Kidney (tissue), 22 donors: ENCODE measurements around the gene MTR. TPM values are rescaled to one million over a fixed set of nuclear protein-coding genes. Genes with fewer than 3 reads are reported as not detected.

ENCODE experiments used
- DNase-seq, 5 donors: peaks; one replicate each; pipeline ENCODE4 v3.0.0-alpha.2; 2013 to 2020
- FAIRE-seq: peaks from 2 replicates; lab custom pipeline; 2012; peaks lifted over from hg19 to GRCh38; lab: Jason Lieb, UNC
- H3K27ac ChIP-seq, 2 donors: one replicate each; pipeline ENCODE4 v1.7.0; 2013; ENCODE audit warnings: low read depth in 2 of 2, low read length in 2 of 2, inconsistent platforms in 1 of 2
- H3K27me3 ChIP-seq: one replicate; pipeline ENCODE4 v1.7.1; 2013; ENCODE audit warnings: low read length, inconsistent platforms; ENCODE audit not compliant: control insufficient read depth, insufficient read depth
- H3K36me3 ChIP-seq, 3 donors: one replicate each; pipeline versions ENCODE4 v1.7.0 to v1.7.1; 2013; ENCODE audit warnings: low read length in 3 of 3, control low read depth in 1 of 3, inconsistent platforms in 1 of 3; ENCODE audit not compliant: insufficient read depth in 3 of 3, control insufficient read depth in 2 of 3
- H3K4me1 ChIP-seq, 3 donors: one replicate each; pipeline versions ENCODE4 v1.7.0 to v1.7.1; 2013; ENCODE audit warnings: low read length in 3 of 3, inconsistent platforms in 1 of 3, low read depth in 1 of 3; ENCODE audit not compliant: control insufficient read depth in 2 of 3, insufficient read depth in 2 of 3
- H3K4me3 ChIP-seq, 3 donors: one replicate each; pipeline versions ENCODE4 v1.7.0 to v1.8.1; 2013; ENCODE audit warnings: low read length in 3 of 3, control low read depth in 1 of 3, inconsistent platforms in 1 of 3
- H3K9ac ChIP-seq, 3 donors: one replicate each; pipeline versions ENCODE4 v1.7.0 to v1.7.1; 2013; ENCODE audit warnings: low read length in 3 of 3, control low read depth in 1 of 3, inconsistent platforms in 1 of 3
- H3K9me3 ChIP-seq, 3 donors: one replicate each; pipeline versions ENCODE4 v1.7.0 to v1.7.1; 2013; ENCODE audit warnings: low read length in 3 of 3, control low read depth in 1 of 3, inconsistent platforms in 1 of 3; ENCODE audit not compliant: control insufficient read depth in 2 of 3, insufficient read depth in 1 of 3
- CTCF ChIP-seq: IDR thresholded peaks from 3 replicates; pipeline ENCODE4 v1.5.1; 2012; ENCODE audit warnings: mild to moderate bottlenecking, moderate library complexity, borderline replicate concordance; ENCODE audit not compliant: insufficient read depth; ENCODE audit errors: extremely low read depth
- intact Hi-C: fragments of 100-400 bp; cut with DNase I; formaldehyde crosslinking; loops from one replicate; pipeline ENCODE4 v1.11.1; 2022
- long read RNA-seq, 10 donors: library from polyadenylated mRNA in 1 of 10; unstranded in 1 of 10; transcript quantifications; one replicate each; pipeline ENCODE4 v2.0.0 and lab custom pipeline, GENCODE V29; 2021 to 2026
- polyA plus RNA-seq: library from polyadenylated mRNA; stranded (reverse); fragments of 350-450 nt; fragmentation: Illumina TruSeq; extraction: RNeasy Lipid Tissue Mini Kit (QIAGEN cat#74804); gene quantifications from one replicate; pipeline ENCODE4 v1.2.3, GENCODE V29; 2014; ENCODE audit warnings: low read depth, low replicate concordance; ENCODE audit not compliant: insufficient read depth
- total RNA-seq: library from RNA; stranded (reverse); fragmentation: NEBNext Ultra II Directional; extraction: Animal tissue kit (Norgen Biotek cat#: 25700); gene quantifications from one replicate; pipeline ENCODE4 v1.2.1, GENCODE V29; 2021
- donor health status: control.
- donor health status: control.
- donor health status: control.
- donor health status: control.
- donor health status: control.
- donor health status: DM: yes; HTN: yes; CAD: no.
- donor health status: Normal renal cell carcinoma (clear cell type).

MTR gene
- total RNA-seq (61.0 TPM), polyA plus RNA-seq (7.6 TPM)
- long read RNA-seq, donor 1, full-length matches to known transcripts: 3 of 3 reads
- long read RNA-seq, donor 1, partial matches to known transcripts: 0 of 3 reads
- long read RNA-seq, donor 1, other reads (novel, unspliced or antisense): 0 of 3 reads
- long read RNA-seq, donor 2: 0 reads
- long read RNA-seq, donor 3, full-length matches to known transcripts: 3 of 3 reads
- long read RNA-seq, donor 3, partial matches to known transcripts: 0 of 3 reads
- long read RNA-seq, donor 3, other reads (novel, unspliced or antisense): 0 of 3 reads
- long read RNA-seq, donor 4, full-length matches to known transcripts: 1 of 1 reads
- long read RNA-seq, donor 4, partial matches to known transcripts: 0 of 1 reads
- long read RNA-seq, donor 4, other reads (novel, unspliced or antisense): 0 of 1 reads
- long read RNA-seq, donor 5: 0 reads
- long read RNA-seq, donor 6: 0 reads
- long read RNA-seq, donor 7, full-length matches to known transcripts: 3 of 20 reads
- long read RNA-seq, donor 7, partial matches to known transcripts: 6 of 20 reads
- long read RNA-seq, donor 7, other reads (novel, unspliced or antisense): 11 of 20 reads
- long read RNA-seq, donor 8, full-length matches to known transcripts: 1 of 11 reads
- long read RNA-seq, donor 8, partial matches to known transcripts: 10 of 11 reads
- long read RNA-seq, donor 8, other reads (novel, unspliced or antisense): 0 of 11 reads
- long read RNA-seq, donor 9: 0 reads
- long read RNA-seq, donor 10, full-length matches to known transcripts: 3 of 3 reads
- long read RNA-seq, donor 10, partial matches to known transcripts: 0 of 3 reads
- long read RNA-seq, donor 10, other reads (novel, unspliced or antisense): 0 of 3 reads

DNA sequence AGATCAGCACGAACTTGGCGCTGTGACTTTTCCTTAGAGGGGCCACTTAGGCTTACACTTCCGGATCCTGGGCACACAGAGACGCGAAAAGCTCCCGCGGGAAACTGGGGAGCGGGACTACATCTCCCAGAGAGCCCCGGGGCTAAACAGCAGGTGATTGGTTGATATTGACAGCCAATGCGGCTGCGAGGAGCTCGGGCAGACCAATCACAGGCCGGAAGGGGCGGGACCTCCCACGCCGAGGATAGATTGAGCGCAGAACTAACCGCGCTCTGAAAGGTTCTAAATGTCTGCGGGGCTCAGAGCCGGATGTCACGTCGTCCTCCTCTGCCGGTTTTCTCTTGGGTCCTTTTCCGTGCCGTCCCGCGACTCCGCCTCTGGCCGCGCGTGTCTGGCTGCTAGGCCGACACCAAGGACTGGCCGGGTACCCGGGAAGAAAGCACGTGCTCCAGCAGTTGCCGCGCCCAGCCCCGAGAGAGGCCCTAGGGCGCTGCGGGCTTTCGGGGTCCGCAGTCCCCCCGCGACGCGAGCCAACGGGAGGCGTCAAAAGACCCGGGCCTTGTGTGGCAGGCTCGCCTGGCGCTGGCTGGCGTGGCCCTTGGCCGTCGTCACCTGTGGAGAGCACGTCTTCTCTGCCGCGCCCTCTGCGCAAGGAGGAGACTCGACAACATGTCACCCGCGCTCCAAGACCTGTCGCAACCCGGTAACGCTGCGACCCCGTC is at the start of gene MTR:
Gene MTR (plus strand): TSS at position 258 of the 722 bp plus-strand sequence. CDS start 412 bp downstream, at position 670.
- no peak for TF ChIP-seq CTCF
- Histone ChIP-seq H3K27ac (peak within 1 kb of the TSS; percentile 95 to 98), H3K27me3 (no peaks in the 10 kb centered on the region), H3K4me3 (peak within 1 kb of the TSS; percentile 82 to 92 (median 86)), H3K4me1 (peaks cover 0 to 14% (median 0%) of the 10 kb centered on the region in 3 donors), H3K9ac (peak within 1 kb of the TSS; percentile 80 to 94 (median 90)), H3K9me3 (no peaks in the 10 kb centered on the region), H3K36me3 (no peaks in the 10 kb centered on the region)
- intact Hi-C loops: no loop called here
- DNase-seq (peak; percentile 98 to 99 (median 99)), FAIRE-seq (peak; percentile 93)

DNA sequence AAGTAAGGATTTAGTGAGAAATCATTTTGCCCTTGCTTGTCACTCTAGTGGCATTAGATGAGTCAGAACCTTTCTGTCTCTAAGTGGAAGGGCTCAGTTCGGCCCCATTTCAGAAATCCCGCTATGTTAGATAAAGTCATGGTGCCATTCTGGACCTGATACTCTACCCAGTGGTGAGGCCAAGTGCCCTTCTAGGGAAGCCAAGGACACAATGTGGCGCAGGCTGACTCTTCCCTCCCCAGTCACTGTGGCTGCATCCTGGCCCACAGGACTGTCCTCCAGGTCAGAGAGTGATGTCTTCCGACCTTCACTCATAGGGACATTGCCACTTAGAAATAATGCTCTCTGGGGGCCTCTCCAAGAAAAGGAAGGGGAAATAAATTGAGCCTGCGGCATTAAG is 48.3 kb upstream of the MTR start:
- DNase-seq: no peak
- intact Hi-C loops: no loop called here
- no peak overlapping the region for H3K9ac ChIP-seq
- TF ChIP-seq CTCF: no peak
- FAIRE-seq: no peak
- H3K27ac ChIP-seq: no peak overlapping the region
- no peaks in the 10 kb centered on the region for H3K27me3 ChIP-seq
- no peaks in the 10 kb centered on the region for H3K36me3 ChIP-seq
- H3K9me3 ChIP-seq: no peaks in the 10 kb centered on the region
- no peak overlapping the region for H3K4me3 ChIP-seq
- no peaks in the 10 kb centered on the region for H3K4me1 ChIP-seq

GRCh38 chr1:236747311-236747985 is 47.6 kb upstream of the MTR start:
- intact Hi-C loops: no loop called here
- no peaks in the 10 kb centered on the region for H3K4me1 ChIP-seq
- H3K9me3 ChIP-seq: no peaks in the 10 kb centered on the region
- no peaks in the 10 kb centered on the region for H3K36me3 ChIP-seq
- no peak for DNase-seq
- H3K27me3 ChIP-seq: no peaks in the 10 kb centered on the region
- no peak for TF ChIP-seq CTCF
- FAIRE-seq: no peak
- no peak overlapping the region for H3K9ac ChIP-seq
- H3K4me3 ChIP-seq: no peak overlapping the region
- H3K27ac ChIP-seq: no peak overlapping the region
